Prostate gland (tissue), 2 donors: ENCODE data around the gene FGF3.

Source experiments
- POLR2AphosphoS5 ChIP-seq: sonication (generic); formaldehyde crosslinking; IDR thresholded peaks from one replicate; pipeline ENCODE4 v1.6.1; 2017; ENCODE audit warnings: antibody characterized with exemption
- TF ChIP-seq, protein P1 (sequence below), 4 experiments: fragments of 200-600 bp in 2 of 4; fragments of 450-650 bp in 2 of 4; sonication (generic) in 2 of 4; IDR thresholded peaks; 1 replicate in 3 of 4; 2 replicates in 1 of 4; pipeline ENCODE4 v1.5.1; 2016 to 2019; ENCODE audit warnings: antibody characterized with exemption in 4 of 4, mild to moderate bottlenecking in 2 of 4, moderate library complexity in 2 of 4

DNA sequence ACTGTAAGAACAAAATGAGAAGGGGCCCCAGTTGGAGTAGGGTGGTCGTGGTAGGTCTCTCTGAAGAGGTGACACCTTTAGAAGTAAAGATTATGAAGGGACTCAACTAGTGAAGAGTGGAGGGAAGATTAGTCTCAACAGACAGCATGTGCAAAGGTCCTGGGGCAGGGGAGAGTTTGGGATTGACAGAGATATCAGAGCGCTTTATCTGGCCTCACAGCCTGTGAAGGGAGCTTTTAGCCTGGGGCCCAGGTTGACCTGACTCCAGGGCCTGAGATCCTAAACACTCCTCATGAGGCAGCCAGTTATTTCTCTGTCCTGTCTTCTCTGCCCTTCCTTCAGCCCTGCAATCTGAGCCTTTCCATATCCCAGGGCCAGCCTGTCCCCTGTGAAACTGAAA lies 16.2 kb downstream of the FGF3 start:
- TF ChIP-seq, protein P1, sequence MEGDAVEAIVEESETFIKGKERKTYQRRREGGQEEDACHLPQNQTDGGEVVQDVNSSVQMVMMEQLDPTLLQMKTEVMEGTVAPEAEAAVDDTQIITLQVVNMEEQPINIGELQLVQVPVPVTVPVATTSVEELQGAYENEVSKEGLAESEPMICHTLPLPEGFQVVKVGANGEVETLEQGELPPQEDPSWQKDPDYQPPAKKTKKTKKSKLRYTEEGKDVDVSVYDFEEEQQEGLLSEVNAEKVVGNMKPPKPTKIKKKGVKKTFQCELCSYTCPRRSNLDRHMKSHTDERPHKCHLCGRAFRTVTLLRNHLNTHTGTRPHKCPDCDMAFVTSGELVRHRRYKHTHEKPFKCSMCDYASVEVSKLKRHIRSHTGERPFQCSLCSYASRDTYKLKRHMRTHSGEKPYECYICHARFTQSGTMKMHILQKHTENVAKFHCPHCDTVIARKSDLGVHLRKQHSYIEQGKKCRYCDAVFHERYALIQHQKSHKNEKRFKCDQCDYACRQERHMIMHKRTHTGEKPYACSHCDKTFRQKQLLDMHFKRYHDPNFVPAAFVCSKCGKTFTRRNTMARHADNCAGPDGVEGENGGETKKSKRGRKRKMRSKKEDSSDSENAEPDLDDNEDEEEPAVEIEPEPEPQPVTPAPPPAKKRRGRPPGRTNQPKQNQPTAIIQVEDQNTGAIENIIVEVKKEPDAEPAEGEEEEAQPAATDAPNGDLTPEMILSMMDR (IDR thresholded peaks at IDR 0.05): no peak
- TF ChIP-seq POLR2AphosphoS5: no peak
